GM12874 (cell line): ENCODE data around the gene CHMP4A.

Experiments
- TF ChIP-seq, protein P1 (sequence below): IDR thresholded peaks from 2 replicates; pipeline ENCODE4 v1.5.1; 2011; ENCODE audit warnings: low read depth, mild to moderate bottlenecking, control low read depth, low read length, moderate library complexity; ENCODE audit not compliant: insufficient read depth

CHMP4A gene

DNA sequence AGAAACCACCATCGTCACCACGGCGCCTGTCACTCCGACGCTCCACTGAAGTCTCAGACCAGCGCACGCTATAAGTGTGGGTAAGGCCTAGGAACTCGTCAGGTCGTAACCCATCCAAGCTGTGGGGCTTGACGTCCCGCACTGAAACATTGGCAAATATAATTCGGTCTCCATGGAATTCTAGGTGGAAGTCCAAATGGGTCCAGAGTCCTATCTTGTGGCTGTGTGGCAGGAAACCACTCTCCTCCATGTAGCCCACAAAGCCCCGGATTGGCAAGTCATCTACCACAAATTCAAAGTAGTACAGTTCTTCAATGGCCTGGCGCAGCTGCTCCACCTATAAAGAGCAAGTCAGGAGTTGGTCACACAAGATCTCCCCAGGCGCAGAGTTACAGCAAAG, 20.4 kb downstream of the CHMP4A start:
- TF ChIP-seq, protein P1, sequence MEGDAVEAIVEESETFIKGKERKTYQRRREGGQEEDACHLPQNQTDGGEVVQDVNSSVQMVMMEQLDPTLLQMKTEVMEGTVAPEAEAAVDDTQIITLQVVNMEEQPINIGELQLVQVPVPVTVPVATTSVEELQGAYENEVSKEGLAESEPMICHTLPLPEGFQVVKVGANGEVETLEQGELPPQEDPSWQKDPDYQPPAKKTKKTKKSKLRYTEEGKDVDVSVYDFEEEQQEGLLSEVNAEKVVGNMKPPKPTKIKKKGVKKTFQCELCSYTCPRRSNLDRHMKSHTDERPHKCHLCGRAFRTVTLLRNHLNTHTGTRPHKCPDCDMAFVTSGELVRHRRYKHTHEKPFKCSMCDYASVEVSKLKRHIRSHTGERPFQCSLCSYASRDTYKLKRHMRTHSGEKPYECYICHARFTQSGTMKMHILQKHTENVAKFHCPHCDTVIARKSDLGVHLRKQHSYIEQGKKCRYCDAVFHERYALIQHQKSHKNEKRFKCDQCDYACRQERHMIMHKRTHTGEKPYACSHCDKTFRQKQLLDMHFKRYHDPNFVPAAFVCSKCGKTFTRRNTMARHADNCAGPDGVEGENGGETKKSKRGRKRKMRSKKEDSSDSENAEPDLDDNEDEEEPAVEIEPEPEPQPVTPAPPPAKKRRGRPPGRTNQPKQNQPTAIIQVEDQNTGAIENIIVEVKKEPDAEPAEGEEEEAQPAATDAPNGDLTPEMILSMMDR, result no peak

DNA sequence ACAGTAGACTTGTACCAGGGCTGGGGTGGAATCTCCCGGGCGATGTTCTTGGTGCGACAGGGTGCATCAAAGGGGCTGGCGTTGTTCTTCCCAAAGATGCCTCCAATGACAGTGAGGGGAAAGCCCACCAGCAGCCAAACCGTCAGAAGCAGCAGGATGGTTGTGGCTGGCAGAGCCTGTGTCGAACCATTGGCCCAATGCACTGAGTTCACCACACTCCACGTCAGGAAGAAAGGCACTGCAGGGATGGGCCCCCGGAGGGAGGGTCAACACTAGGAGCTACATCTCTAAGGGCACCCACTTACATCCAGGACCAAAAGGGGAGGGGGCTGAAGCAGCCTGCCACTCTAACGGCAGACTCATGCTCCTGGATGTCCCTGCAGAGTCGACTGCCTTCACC, 22.9 kb downstream of the CHMP4A start:
- TF ChIP-seq, protein P1, result no peak

DNA sequence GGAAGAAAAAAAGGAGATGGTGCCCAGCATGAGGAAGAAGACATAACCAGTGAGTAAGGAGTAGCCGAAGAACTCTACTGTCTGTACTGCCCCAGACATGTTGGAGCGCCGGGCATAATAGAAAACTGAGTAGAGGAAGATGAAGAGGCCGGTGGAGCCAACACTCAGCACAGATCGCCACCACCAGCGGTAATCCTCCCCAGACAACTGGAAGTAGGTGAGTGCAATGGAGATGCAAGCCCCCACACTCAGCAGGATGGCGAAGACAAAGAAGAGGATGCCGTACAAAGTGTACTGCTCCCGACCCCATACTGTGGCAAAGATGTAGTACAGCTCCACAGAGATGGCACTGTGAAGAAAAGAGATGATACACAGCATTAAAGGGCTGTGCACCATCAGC, 23.8 kb downstream of the CHMP4A start:
- TF ChIP-seq, protein P1, result no peak

DNA sequence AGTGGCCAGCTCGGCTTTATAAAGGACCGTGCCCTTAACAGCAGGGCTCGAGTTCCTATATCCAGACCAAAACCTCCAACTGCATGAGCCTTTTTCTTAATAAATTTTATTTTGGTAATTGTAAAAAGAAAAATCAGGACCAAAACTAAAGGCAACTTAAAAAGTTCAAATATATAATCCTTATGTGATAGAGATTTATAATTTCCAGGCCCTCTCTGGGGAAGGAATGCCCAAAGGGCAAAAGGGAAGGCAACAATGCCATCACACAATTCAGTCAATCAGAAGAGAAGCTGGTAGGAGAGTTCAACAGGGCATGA, 24.3 kb downstream of the CHMP4A start:
- TF ChIP-seq, protein P1, result no peak

DNA sequence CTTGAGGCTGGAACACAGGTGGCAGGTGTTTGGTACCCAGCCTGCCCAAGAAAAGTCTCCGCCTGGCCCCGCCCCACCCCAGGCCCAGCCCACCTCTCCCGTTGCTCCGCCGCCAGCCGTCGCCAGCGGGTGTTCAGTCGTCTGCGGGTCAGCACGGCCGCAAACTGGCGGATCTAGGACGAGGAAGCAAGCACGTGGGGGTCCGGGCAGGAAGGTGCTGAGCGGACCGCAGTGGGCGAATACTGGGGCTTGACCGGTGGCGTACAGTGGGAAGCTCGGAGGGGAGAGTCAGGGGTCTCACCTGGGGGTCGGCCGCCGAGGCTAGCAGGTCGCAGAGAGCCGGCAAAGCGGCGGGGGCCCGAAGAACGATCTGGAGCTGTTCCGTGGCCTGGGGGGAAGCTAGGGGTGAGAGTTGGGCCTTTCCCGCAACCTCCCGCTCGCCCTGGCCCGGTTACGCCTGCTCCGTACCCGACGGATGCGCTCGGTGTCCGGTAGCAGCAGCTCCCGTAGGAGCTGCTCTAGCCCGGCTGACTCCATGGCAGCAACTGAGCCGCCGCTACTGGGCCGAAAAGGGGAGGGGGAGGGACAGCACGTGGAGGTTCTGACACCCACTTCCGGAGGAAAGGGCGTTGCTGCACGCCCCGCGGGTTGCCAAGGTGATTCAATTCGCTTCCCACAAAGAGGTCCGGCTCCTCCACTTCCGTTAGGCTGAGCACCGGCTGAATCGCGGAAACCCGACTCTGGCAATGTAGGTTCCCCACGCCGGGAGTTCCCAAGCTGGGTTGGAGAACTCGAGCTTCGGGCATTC, 24.8 kb downstream of the CHMP4A start, which contains the start of gene IPO4:
Gene IPO4, minus strand, starts transcription at position 566 of the 808 bp plus-strand sequence. Its CDS starts 29 bp downstream, at position 537.
- TF ChIP-seq, protein P1, result no peak

DNA sequence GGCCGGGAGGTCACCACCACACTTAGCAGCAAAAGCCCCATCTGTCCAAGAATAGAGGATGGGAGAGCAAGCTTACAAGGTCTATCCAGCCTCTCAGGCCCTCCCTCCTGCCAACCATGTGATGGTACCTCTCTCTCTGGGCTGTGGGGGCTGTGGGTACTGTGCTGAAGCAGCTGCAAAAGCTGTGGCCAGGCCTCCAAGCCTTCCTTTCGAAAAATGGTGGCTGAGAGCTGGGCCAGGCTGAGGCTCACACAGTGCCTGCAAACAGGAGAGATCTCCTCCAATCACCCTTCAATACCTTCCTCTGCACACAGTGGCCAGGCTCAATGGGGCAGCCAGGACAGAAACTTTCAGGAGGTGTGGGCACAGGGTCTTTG, 25.8 kb downstream of the CHMP4A start:
- TF ChIP-seq, protein P1, result no peak

DNA sequence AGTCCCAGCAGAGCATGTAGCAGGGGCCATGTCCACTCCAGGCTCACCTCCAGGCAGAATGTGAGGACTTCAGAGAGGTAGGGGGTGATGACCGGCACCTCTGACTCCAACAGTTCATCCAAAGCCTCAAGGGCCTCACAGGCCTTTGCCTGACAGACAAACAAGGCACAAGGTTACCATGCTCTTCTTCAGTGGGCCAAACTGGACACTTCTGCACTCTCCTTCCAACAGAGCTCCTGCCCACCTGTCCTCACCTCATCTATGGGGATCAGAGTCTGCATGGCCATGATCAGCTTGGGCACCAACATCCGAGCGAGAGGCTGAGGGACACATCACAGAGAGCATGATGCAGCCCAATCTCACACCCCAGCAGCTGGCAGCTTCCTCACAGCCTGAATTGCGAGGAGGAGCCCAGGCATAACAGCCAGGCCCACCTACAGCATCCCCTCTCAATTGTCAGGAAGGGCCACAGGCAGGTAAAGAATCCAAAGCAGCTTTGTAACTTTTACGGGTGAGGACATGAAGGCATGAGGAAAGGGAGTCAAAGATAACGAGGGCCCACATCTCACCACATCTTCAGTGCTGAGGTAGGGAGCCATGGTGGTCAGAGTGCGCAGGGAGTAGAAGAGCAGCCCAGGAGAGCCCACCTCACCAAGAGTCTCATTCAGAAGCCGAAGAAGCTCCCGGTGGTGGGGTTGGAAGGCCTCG, 26.3 kb downstream of the CHMP4A start:
- TF ChIP-seq, protein P1, result no peak
